K562 (cell line): ENCODE data around the gene TTLL10. TPM values are rescaled to one million over a fixed set of nuclear protein-coding genes. Genes with fewer than 3 reads are reported as not detected.

Source experiments
- CBX2 ChIP-seq: fragments of 200-600 bp; sonication (generic); IDR thresholded peaks from one replicate; pipeline ENCODE4 v1.6.1; 2012; ENCODE audit warnings: mild to moderate bottlenecking, low read length, inconsistent platforms; ENCODE audit not compliant: insufficient read depth, poor library complexity, severe bottlenecking
- CEBPG ChIP-seq, 3 experiments: fragments of 200-800 bp in 1 of 3; sonication (Bioruptor generic) in 1 of 3; sonication (generic) in 1 of 3; formaldehyde crosslinking in 1 of 3; IDR thresholded peaks in 2 of 3; conservative IDR thresholded peaks in 1 of 3; 2 replicates each; pipeline versions ENCODE4 v1.6.1 to v1.8.0; 2016 to 2022; ENCODE audit warnings: missing compliant biosample characterization in 2 of 3, missing genetic modification characterization in 2 of 3, mild to moderate bottlenecking in 1 of 3, missing genetic modification reagents in 1 of 3
- DACH1 ChIP-seq: fragments of 450-650 bp; IDR thresholded peaks from 2 replicates; pipeline ENCODE4 v1.6.1; 2018; ENCODE audit not compliant: partially characterized antibody
- ETS2 ChIP-seq: IDR thresholded peaks from 2 replicates; pipeline ENCODE4 v1.6.1; 2016; ENCODE audit warnings: borderline replicate concordance, missing genetic modification characterization, mild to moderate bottlenecking, moderate library complexity, missing compliant biosample characterization; ENCODE audit not compliant: poor library complexity, severe bottlenecking
- EZH2 ChIP-seq: IDR thresholded peaks from 2 replicates; pipeline ENCODE4 v1.6.1; 2012; ENCODE audit warnings: low read depth, mild to moderate bottlenecking, inconsistent platforms, low read length, borderline replicate concordance
- GTF2E2 ChIP-seq: fragments of 200-800 bp; sonication (Bioruptor generic); IDR thresholded peaks from 2 replicates; pipeline ENCODE4 v1.6.1; 2016; ENCODE audit warnings: missing genetic modification characterization, missing compliant biosample characterization
- JUN ChIP-seq, 2 experiments: sonication (generic) in 1 of 2; formaldehyde crosslinking in 1 of 2; IDR thresholded peaks; 2 replicates each; pipeline versions ENCODE4 v1.6.1 to v1.8.0; 2012 to 2022; ENCODE audit warnings: borderline replicate concordance in 2 of 2, mild to moderate bottlenecking in 2 of 2, improper control_type of control experiment in 1 of 2, low read depth in 1 of 2, low read length in 1 of 2, missing genetic modification reagents in 1 of 2
- KAT7 ChIP-seq: sonication (generic); formaldehyde crosslinking; IDR thresholded peaks from 2 replicates; pipeline ENCODE4 v1.8.0; 2022; ENCODE audit warnings: missing genetic modification reagents, mild to moderate bottlenecking, borderline replicate concordance
- MAFK ChIP-seq: IDR thresholded peaks from 2 replicates; pipeline ENCODE4 v1.6.1; 2011; ENCODE audit warnings: low read length, improper control_type of control experiment
- MAZ ChIP-seq, 2 experiments: fragments of 450-650 bp in 1 of 2; sonication (generic) in 1 of 2; formaldehyde crosslinking; IDR thresholded peaks in 1 of 2; conservative IDR thresholded peaks in 1 of 2; 2 replicates each; pipeline versions ENCODE4 v1.4.0 to v1.5.0; 2020; ENCODE audit warnings: mild to moderate bottlenecking in 1 of 2, missing genetic modification reagents in 1 of 2
- NR2C2 ChIP-seq, 2 experiments: fragments of 200-800 bp in 1 of 2; sonication (Bioruptor generic) in 1 of 2; sonication (generic) in 1 of 2; formaldehyde crosslinking in 1 of 2; IDR thresholded peaks; 2 replicates each; pipeline versions ENCODE4 v1.6.1 to v1.8.0; 2016 to 2022; ENCODE audit warnings: mild to moderate bottlenecking in 1 of 2, missing compliant biosample characterization in 1 of 2, missing genetic modification characterization in 1 of 2, missing genetic modification reagents in 1 of 2
- SLC30A9 ChIP-seq: fragments of 250-450 bp; sonication (Bioruptor Pico); IDR thresholded peaks from 2 replicates; pipeline ENCODE4 v1.8.0; 2022; ENCODE audit warnings: mild to moderate bottlenecking, moderate library complexity
- SMAD4 ChIP-seq: fragments of 250-450 bp; sonication (Bioruptor Pico); conservative IDR thresholded peaks from 2 replicates; pipeline ENCODE4 v1.8.0; 2021; ENCODE audit warnings: inconsistent platforms, mild to moderate bottlenecking, moderate library complexity
- TEAD1 ChIP-seq, 2 experiments: fragments of 450-650 bp in 1 of 2; sonication (generic) in 1 of 2; formaldehyde crosslinking; IDR thresholded peaks; 2 replicates each; pipeline versions ENCODE4 v1.4.0 to v1.8.0; 2020 to 2022; ENCODE audit warnings: mild to moderate bottlenecking in 2 of 2, missing genetic modification reagents in 1 of 2
- U2AF2 ChIP-seq: fragments of 200-400 bp; formaldehyde crosslinking; optimal IDR thresholded peaks from 2 replicates; pipeline ENCODE3; 2017; ENCODE audit warnings: low read depth, mild to moderate bottlenecking, low read length
- ZFP1 ChIP-seq: fragments of 450-650 bp; formaldehyde crosslinking; IDR thresholded peaks from 2 replicates; pipeline ENCODE4 v1.4.0; 2020; ENCODE audit warnings: mild to moderate bottlenecking, mixed read lengths
- ZNF280B ChIP-seq: fragments of 250-450 bp; sonication (Bioruptor Pico); IDR thresholded peaks from 2 replicates; pipeline ENCODE4 v1.5.1; 2021; ENCODE audit warnings: mild to moderate bottlenecking
- ZNF408 ChIP-seq: fragments of 250-450 bp; sonication (Bioruptor Pico); IDR thresholded peaks from 2 replicates; pipeline ENCODE4 v1.4.0; 2020; ENCODE audit warnings: low read depth, mild to moderate bottlenecking, moderate library complexity
- polyA plus RNA-seq, 8 experiments: library from polyadenylated mRNA; depleted of rRNA in 4 of 8; stranded (reverse) in 5 of 8; unstranded in 3 of 8; fragments of >200 nt; fragmentation: Nextera tagmentation in 2 of 8; fragmentation: Illumina TruSeq in 1 of 8; extraction: Ambion mirVana in 2 of 8; extraction: Trizol in 1 of 8; gene quantifications; 2 replicates each; pipeline versions ENCODE4 v1.2.1 to v1.2.3, GENCODE V29; 2011 to 2014; ENCODE audit warnings: inconsistent platforms in 1 of 8, missing spikeins in 1 of 8
- total RNA-seq, 7 experiments: library from RNA; depleted of rRNA in 6 of 7; stranded (reverse); fragments of >200 nt in 6 of 7; fragmentation: Illumina TruSeq in 2 of 7; extraction: Trizol in 2 of 7; gene quantifications; 2 replicates each; pipeline versions ENCODE4 v1.2.1 to v1.2.3, GENCODE V29; 2011 to 2021; ENCODE audit warnings: low replicate concordance in 1 of 7
- TF ChIP-seq, protein P1 (sequence below): IDR thresholded peaks from 2 replicates; pipeline ENCODE4 v1.6.1; 2011; ENCODE audit not compliant: insufficient read length; ENCODE audit errors: extremely low read depth
- TF ChIP-seq, protein P2 (sequence below): sonication (generic); formaldehyde crosslinking; IDR thresholded peaks from 2 replicates; pipeline ENCODE4 v1.8.1; 2023; ENCODE audit warnings: mild to moderate bottlenecking, missing genetic modification reagents

The TTLL10 gene
- total and polyA plus RNA-seq, 9 of the 15 experiments (the other 6 are each of a cell fraction or from before 2014, with no cell fraction given): not detected

DNA sequence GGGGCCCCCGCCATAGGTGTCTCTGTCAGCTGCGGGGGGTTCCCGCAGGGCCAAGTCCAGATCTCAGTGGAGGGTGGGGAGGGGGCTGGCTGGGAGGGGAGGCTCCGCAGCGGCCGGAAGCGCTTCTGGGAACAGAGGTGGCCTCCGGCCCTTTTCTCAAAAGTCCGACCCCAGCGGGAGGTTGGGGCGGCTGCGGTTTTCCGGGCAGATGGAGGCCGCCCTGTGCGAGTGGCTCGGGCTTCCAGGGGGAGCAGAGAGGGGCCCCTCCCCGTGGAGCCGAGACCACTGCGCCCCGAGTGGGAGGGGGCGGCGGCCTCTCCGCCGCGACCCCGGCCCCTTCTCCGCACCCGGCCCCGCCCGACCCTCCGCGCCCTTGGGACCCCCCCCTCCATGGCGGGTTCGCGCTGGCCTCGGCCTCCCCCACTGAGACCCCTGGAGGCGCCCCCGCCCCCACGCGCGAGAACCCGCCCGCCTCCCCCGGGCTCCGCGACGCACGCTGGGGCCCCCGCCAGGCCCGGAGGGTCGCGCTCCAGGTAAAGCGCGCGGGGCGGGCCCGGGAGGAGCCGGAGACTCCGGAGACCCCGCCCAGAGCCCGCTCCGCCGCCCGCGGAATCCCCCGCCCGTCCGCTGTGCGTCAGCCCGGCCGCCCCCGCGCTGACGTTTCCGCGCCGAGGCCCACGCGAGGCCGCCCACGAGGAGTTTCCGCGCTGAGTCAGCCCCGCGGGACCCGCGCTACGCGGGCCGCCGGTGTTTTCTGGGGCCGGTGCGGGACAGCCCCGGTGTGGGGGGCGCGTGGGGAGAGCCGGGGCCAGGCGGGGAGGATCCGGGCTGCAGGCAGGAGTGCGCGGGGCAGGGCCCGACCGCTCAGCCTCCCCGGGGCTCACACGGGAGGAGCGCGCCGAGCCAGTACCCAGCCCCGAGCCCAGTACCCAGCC is 27.5 kb downstream of the TTLL10 start (continued):
- TF ChIP-seq SLC30A9 (no peak), CEBPG (CRISPR knock-in tag; IDR thresholded peaks at IDR 0.05) (no peak), CEBPG (tag; conservative IDR thresholded peaks at IDR 0.05 in 1 of 2, IDR thresholded peaks at IDR 0.05 in 1 of 2) (no peak), SMAD4 (CRISPR knock-in tag) (0 out of 2 replicates have a peak, but pooled peaks have one; percentile 31), MAZ (CRISPR knock-in tag; conservative IDR thresholded peaks at IDR 0.05 in 1 of 2, IDR thresholded peaks at IDR 0.05 in 1 of 2) (peak; percentile 39 to 93), TEAD1 (CRISPR knock-in tag; IDR thresholded peaks at IDR 0.05) (peak in 1 of 2 experiments; percentile 21; a peak in 1 of 4 replicates), JUN (IDR thresholded peaks at IDR 0.05; ENCODE audit: borderline replicate concordance, low read depth, low read length) (peak; percentile 83), JUN (CRISPR knock-in tag; IDR thresholded peaks at IDR 0.05; ENCODE audit: borderline replicate concordance) (no peak), ZFP1 (no peak), KAT7 (CRISPR knock-in tag) (0 out of 2 replicates have a peak, but pooled peaks have one; percentile 56), MAFK (no peak), DACH1 (no peak), U2AF2 (no peak), ETS2 (tag) (no peak), ZNF280B (CRISPR knock-in tag) (no peak), EZH2 (no peak), GTF2E2 (tag) (peak; percentile 51; the same call in 1 of the 2 replicates), NR2C2 (CRISPR knock-in tag; IDR thresholded peaks at IDR 0.05) (no peak), NR2C2 (tag; IDR thresholded peaks at IDR 0.05) (no peak), CBX2 (no peak), ZNF408 (no peak)
- TF ChIP-seq, protein P1, sequence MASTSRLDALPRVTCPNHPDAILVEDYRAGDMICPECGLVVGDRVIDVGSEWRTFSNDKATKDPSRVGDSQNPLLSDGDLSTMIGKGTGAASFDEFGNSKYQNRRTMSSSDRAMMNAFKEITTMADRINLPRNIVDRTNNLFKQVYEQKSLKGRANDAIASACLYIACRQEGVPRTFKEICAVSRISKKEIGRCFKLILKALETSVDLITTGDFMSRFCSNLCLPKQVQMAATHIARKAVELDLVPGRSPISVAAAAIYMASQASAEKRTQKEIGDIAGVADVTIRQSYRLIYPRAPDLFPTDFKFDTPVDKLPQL: no peak
- TF ChIP-seq, protein P2, sequence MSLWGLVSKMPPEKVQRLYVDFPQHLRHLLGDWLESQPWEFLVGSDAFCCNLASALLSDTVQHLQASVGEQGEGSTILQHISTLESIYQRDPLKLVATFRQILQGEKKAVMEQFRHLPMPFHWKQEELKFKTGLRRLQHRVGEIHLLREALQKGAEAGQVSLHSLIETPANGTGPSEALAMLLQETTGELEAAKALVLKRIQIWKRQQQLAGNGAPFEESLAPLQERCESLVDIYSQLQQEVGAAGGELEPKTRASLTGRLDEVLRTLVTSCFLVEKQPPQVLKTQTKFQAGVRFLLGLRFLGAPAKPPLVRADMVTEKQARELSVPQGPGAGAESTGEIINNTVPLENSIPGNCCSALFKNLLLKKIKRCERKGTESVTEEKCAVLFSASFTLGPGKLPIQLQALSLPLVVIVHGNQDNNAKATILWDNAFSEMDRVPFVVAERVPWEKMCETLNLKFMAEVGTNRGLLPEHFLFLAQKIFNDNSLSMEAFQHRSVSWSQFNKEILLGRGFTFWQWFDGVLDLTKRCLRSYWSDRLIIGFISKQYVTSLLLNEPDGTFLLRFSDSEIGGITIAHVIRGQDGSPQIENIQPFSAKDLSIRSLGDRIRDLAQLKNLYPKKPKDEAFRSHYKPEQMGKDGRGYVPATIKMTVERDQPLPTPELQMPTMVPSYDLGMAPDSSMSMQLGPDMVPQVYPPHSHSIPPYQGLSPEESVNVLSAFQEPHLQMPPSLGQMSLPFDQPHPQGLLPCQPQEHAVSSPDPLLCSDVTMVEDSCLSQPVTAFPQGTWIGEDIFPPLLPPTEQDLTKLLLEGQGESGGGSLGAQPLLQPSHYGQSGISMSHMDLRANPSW: no peak
